HG02678 (cell line): ENCODE measurements around the gene GRB7.
"Not testable (repeated sequence)": the region's sequence is repeated elsewhere in the genome, so short reads cannot be mapped to it uniquely, and the experiment has no call there.

Experiments
- ATAC-seq: cut with Tn5 transposase; IDR thresholded peaks from one replicate; pipeline ENCODE4 v1.9.1; 2021; ENCODE audit warnings: mild to moderate bottlenecking, moderate library complexity; ENCODE audit not compliant: unreplicated experiment

Gene GRB7

DNA sequence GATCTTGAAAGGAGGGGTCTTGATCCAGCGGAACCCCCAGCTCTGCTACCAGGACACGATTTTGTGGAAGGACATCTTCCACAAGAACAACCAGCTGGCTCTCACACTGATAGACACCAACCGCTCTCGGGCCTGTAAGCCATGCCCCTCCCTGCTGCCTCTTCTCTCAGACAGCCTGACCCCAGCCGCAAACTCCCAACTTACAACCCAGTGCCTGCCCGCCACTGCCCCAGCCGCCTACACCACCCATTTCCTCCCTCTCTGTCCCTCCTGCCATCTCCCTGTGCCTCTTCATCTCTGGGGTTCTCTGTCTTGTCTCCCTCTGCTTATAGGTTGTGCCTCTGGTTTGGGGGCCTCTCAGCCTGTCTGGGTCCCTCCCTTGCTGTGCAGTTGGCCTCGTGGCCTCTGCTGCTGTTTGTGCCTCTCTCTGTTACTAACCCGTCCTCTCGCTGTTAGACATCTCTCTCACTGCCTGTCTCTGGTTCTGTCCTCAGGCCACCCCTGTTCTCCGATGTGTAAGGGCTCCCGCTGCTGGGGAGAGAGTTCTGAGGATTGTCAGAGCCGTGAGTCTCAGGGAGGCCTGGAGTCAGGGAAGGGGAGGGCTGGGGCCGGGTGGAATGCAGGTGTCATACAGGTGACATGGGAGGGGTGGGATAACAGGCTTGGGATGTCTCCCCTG is 28.3 kb upstream of the GRB7 start:
- no peak for ATAC-seq

DNA sequence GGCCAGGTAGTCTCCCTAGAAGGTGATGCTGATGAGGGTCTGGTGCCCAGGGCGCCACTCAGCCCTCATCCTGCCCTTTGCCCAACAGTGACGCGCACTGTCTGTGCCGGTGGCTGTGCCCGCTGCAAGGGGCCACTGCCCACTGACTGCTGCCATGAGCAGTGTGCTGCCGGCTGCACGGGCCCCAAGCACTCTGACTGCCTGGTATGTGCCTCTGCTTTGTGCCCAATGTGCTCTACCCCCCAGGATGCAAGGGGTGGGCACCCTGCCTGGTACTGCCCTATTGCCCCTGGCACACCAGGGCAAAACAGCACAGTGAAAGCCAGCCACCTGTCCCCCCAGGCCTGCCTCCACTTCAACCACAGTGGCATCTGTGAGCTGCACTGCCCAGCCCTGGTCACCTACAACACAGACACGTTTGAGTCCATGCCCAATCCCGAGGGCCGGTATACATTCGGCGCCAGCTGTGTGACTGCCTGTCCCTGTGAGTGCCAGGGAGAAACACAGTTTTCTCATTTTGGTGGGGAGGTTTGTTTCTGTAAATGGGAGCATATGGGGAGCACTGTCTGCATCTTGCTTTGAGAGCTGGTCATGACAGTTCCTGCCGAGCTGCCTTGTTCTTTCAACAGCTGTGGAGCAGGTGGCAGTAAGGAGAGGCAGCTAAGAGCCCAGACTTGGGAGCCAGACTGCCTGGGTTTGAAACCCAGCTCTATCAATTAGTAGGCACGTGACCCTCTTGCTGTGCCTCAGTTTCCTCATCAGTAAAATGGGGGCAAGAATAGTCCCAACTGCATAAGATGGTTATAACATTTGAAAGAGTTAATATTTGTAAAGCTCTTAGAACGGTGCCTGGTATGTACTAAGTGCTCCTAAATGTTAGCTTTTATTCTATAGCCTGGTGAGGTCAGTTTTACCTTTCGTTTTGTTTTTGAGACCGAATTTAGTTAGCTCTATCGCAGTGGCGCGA is 27.5 kb upstream of the GRB7 start:
- ATAC-seq = no peak

DNA sequence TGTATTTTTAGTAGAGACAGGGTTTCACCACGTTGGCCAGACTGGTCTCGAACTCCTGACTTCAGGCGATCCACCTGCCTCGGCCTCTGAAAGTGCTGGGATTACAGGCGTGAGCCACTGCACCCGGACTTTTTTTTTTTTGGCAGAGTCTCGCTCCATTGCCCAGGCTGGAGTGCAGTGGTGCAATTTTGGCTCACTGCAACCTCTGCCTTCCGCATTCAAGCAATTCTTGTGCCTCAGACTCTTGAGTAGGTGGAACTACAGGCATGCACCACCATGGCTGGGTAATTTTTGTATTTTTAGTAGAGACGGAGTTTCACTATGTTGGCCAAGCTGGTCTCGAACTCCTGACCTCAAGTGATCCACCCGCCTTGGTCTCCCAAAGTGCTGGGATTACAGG is 26.7 kb upstream of the GRB7 start:
- not testable (repeated sequence) for ATAC-seq

DNA sequence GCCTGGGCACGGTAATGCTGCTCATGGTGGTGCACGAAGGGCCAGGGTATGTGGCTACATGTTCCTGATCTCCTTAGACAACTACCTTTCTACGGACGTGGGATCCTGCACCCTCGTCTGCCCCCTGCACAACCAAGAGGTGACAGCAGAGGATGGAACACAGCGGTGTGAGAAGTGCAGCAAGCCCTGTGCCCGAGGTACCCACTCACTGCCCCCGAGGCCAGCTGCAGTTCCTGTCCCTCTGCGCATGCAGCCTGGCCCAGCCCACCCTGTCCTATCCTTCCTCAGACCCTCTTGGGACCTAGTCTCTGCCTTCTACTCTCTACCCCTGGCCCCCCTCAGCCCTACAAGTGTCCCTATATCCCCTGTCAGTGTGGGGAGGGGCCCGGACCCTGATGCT is 25.9 kb upstream of the GRB7 start:
- ATAC-seq = no peak

DNA sequence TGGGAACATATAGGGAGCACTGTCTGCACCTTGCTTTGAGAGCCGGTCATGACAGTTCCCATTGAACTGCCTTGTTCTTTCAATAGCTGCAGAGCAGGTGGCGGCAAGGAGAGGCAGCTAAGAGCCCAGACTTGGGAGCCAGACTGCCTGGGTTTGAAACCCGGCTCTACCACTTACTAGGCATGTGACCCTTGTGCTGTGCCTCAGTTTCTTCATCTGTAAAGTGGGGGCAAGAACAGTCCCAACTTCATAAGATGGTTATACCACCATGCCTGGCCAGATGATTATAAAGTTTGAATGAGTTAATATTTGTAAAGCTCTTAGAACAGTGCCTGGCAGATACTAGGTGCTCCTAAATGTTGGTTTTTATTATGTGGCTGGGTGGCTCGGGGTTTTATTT is 23.5 kb upstream of the GRB7 start:
- ATAC-seq = no peak

DNA sequence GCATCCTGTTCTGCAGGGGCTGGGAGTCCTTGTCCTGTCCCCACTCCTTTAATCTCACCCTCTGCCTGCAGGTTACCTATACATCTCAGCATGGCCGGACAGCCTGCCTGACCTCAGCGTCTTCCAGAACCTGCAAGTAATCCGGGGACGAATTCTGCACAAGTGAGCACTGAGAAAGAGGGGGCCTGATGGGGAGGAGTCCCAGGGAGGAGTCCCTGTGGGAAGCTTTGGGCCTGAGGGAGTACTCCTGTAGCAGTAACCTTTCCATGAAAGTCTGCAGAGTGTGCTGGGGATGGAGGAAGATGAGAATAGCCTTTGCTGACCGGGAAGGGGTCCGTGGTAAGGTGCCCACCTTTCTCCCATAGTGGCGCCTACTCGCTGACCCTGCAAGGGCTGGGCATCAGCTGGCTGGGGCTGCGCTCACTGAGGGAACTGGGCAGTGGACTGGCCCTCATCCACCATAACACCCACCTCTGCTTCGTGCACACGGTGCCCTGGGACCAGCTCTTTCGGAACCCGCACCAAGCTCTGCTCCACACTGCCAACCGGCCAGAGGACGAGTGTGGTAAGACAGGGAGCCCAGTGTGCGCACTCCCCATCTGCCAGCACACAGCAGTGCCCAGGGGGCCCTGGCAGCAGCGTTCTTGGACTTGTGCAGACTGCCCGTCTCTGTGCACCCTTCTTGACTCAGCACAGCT is 22.2 kb upstream of the GRB7 start:
- ATAC-seq = no peak

DNA sequence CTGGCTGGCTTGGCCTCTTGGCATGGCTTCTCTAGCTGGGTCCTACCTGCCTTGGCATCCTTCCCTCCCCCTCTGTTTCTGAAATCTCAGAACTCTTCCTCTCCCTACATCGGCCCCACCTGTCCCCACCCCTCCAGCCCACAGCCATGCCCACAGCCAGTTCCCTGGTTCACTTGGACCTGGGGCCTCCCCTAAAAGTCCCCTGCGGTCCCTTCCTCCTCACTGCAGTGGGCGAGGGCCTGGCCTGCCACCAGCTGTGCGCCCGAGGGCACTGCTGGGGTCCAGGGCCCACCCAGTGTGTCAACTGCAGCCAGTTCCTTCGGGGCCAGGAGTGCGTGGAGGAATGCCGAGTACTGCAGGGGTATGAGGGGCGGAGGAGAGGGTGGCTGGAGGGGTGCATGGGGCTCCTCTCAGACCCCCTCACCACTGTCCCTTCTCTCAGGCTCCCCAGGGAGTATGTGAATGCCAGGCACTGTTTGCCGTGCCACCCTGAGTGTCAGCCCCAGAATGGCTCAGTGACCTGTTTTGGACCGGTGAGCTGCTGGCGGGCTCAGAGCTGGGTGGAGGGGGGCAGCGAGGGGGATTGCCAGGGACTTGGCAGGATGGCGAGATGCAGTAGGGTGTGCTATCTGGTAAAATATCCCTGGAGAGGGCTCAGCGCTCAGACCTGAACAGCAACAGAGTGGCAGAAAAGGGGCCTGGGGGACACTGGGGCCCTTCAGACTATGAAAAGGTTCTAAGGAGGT is 21.5 kb upstream of the GRB7 start:
- ATAC-seq = no peak

DNA sequence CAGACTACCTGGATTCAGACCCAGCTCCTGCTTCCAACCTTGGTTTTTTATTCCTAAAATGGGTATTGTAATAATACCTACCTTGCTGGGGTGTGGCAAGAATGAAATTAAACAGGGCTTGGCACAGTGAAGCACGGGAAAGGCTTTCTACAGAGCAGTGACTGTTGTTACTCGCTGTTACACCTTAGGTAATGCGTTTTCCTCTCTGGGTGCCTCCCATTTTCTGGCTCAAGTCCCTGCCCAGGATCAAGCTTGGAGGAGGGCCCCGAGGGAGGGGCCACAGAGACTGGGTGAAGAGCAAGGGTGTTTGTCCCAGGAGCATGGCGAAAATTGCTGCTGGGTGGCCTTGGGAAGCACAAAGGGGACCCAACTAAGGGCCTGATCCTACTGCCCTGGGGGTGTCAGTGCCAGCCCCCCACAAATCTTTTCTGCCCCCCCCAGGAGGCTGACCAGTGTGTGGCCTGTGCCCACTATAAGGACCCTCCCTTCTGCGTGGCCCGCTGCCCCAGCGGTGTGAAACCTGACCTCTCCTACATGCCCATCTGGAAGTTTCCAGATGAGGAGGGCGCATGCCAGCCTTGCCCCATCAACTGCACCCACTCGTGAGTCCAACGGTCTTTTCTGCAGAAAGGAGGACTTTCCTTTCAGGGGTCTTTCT is 20.7 kb upstream of the GRB7 start:
- no peak for ATAC-seq

DNA sequence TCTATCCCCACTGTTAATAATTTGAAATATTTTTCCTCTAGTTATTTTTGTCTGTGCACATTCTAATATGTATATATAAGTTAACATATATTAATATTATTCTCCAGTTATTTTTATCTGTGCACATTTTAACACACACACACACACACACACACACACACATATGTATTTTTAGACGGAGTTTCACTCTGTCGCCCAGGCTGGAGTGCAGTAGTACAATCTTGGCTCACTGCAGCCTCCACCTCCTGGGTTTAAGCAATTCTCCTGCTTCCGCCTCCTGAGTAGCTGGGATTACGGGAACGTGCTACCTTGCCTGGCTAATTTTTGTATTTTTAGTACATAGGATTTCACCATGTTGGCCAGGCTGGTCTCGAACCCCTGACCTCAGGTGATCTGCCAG is 20.1 kb upstream of the GRB7 start:
- ATAC-seq = no peak

DNA sequence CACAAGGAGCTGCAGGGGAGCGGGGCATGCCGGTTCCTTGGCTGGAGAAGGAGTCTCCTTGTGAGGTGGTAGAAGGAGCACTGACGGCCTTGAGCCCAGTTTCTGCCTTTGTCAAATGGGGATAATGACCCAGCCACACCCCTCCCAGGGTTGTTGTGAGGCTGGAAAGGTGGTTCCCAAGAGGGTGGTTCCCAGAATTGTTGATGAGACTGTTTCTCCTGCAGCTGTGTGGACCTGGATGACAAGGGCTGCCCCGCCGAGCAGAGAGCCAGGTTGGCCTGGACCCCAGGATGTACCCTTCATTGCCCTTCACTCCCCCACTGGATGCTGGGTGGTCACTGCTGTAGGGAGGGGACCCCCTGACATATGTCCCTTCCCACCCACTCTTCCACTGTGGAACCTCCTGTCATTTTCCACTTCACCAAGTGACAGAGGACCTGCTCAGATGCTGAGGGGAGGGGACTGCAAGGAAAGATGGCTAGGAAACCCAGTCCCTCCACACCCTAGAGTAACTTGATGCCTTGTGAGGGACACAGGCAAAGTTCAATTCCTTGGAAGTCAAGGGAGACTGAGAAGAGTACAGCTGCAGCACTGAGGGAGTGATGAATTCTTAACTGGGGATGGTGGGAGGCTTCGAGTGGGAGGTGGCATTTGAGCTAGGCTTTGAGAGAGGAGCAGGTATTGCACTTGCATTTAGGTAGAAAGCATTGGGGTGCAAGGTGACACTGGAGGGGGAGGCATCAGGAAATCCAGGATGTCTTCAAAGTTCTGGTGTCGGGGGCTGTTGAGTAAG is 18.0 kb upstream of the GRB7 start:
- no peak for ATAC-seq

DNA sequence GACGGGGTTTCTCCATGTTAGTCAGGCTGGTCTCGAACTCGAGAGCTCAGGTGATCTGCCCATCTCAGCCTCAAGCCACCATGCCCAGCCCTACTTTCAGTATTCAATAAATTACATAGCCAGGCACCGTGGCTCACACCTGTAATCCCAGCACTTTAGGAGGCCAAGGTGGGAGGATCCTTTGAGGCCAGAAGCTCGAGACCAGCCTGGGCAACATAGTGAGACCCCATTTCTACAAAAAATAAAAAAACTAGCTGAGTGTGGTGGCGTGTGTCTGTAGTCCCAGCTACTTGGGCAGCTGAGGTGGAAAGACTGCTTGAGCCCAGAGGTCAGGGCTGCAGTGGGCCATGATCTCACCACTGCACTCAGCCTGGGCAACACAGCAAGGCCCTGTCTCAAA is 15.6 kb upstream of the GRB7 start:
- no peak for ATAC-seq

DNA sequence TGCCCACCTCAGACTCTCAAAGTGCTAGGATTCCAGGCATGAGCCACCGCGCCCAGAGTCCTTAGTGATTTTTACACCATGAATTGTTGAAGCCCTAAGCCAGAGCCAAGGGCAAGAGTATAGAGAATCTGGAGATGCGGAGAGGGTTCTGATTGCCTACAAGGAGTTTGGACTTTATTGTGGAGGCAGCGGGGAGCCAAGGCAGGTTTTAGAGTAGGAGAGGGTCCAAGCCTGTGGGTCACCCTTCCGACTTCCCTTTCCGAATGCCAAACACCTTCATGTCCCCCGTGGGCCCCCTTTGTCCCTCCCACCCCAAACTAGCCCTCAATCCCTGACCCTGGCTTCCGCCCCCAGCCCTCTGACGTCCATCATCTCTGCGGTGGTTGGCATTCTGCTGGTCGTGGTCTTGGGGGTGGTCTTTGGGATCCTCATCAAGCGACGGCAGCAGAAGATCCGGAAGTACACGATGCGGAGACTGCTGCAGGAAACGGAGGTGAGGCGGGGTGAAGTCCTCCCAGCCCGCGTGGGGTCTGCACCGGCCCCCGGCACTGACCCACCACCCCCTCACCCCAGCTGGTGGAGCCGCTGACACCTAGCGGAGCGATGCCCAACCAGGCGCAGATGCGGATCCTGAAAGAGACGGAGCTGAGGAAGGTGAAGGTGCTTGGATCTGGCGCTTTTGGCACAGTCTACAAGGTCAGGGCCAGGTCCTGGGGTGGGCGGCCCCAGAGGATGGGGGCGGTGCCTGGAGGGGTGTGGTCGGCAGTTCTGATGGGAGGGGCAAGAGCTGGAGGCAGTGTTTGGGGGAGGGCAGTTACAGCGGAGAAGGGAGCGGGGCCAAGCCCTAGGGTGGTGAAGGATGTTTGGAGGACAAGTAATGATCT is 14.5 kb upstream of the GRB7 start:
- ATAC-seq = no peak

DNA sequence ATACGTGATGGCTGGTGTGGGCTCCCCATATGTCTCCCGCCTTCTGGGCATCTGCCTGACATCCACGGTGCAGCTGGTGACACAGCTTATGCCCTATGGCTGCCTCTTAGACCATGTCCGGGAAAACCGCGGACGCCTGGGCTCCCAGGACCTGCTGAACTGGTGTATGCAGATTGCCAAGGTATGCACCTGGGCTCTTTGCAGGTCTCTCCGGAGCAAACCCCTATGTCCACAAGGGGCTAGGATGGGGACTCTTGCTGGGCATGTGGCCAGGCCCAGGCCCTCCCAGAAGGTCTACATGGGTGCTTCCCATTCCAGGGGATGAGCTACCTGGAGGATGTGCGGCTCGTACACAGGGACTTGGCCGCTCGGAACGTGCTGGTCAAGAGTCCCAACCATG is 13.0 kb upstream of the GRB7 start:
- ATAC-seq = no peak

DNA sequence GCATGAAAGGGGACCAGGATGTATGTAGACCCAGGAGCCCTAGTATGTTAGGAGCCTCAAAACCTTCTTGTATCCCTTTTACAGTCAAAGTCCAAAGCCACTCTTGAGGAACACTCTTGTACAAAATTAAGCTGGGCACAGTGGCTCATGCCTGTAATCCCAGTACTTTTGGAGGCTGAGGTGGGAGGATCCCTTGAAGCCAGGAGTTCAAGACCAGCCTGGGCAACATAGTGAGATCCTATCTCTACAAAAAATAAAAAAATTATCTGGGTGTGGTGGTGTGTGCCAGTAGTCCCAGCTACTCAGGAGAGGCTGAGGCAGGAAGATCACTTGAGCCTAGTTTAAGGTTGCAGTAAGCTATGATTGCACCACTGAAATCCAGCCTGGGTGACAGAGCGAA is 11.8 kb upstream of the GRB7 start:
- not testable (repeated sequence) for ATAC-seq

DNA sequence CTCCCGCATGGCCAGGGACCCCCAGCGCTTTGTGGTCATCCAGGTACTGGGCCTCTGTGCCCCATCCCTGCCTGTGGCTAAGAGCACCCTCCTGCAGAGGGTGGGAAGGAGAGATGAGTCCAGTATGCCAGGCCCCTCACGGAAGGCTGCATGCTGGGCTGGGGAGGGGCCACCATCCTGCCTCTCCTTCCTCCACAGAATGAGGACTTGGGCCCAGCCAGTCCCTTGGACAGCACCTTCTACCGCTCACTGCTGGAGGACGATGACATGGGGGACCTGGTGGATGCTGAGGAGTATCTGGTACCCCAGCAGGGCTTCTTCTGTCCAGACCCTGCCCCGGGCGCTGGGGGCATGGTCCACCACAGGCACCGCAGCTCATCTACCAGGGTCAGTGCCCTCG is 11.1 kb upstream of the GRB7 start:
- ATAC-seq = no peak

DNA sequence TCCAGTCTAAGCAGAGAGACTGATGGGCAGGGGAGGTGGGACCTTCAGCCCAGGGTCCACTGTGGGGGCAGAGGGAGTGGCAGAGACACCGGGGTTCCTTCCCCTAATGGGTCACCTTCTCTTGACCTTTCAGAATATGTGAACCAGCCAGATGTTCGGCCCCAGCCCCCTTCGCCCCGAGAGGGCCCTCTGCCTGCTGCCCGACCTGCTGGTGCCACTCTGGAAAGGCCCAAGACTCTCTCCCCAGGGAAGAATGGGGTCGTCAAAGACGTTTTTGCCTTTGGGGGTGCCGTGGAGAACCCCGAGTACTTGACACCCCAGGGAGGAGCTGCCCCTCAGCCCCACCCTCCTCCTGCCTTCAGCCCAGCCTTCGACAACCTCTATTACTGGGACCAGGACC is 10.2 kb upstream of the GRB7 start:
- no peak for ATAC-seq

DNA sequence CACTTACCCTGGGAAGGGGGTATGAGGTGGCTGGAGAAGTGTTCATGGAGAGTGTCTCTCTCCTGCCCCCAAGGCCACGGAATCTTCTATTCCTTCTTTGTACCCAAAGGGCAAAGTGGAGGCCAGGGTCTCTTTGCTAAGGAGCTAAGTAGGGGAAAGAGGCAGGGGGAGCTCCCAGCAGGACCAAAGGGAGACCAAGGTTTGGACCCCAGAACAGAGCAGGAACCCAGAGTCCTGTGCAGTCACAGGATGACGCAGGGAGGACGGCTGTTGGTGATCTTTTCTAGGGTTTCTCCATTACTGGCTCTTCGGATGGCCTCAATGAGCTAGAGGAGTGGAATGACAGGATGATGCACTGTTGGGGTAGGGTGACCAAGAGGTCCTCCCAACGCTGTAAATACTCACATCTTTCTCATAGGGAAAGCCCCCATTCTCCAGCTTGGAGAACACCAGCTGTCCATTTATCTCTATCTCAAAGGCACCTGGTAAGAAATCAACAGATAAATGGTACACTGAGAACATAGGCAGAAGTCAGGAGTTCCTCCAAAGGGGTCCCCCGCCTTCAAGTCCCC is 8.4 kb upstream of the GRB7 start:
- ATAC-seq = no peak
